Thyroid gland (tissue), 4 donors: ENCODE measurements around the gene PSMC5.

ENCODE experiments used
- CTCF ChIP-seq, 6 experiments: fragments of 200-600 bp in 3 of 6; fragments of 450-650 bp in 3 of 6; sonication (generic) in 3 of 6; IDR thresholded peaks; one replicate each; pipeline ENCODE4 v1.5.1; 2016 to 2019; ENCODE audit warnings: antibody characterized with exemption in 6 of 6, mild to moderate bottlenecking in 2 of 6, inconsistent platforms in 1 of 6, moderate library complexity in 1 of 6
- POLR2A ChIP-seq, 2 donors: fragments of 450-650 bp; IDR thresholded peaks; one replicate each; pipeline ENCODE4 v1.6.1; 2017; ENCODE audit warnings: antibody characterized with exemption in 2 of 2, mild to moderate bottlenecking in 2 of 2, moderate library complexity in 1 of 2

- TF ChIP-seq CTCF (IDR thresholded peaks at IDR 0.05) (no peak), POLR2A (IDR thresholded peaks at IDR 0.05) (no peak)
Observed at GRCh38 chr17:63780928-63781327, 46.3 kb upstream of the PSMC5 start.
